Gastroesophageal sphincter (tissue), 3 donors: ENCODE data around the gene TRIM8.

Experiments used
- CTCF ChIP-seq, 4 experiments: fragments of 200-600 bp in 2 of 4; fragments of 450-650 bp in 2 of 4; sonication (generic) in 1 of 4; IDR thresholded peaks; one replicate each; pipeline ENCODE4 v1.5.1; 2017 to 2019; ENCODE audit warnings: antibody characterized with exemption in 4 of 4, mild to moderate bottlenecking in 2 of 4, moderate library complexity in 2 of 4
- POLR2A ChIP-seq, 2 donors: fragments of 450-650 bp; IDR thresholded peaks; one replicate each; pipeline ENCODE4 v1.6.1; 2017; ENCODE audit warnings: antibody characterized with exemption in 2 of 2, mild to moderate bottlenecking in 2 of 2, moderate library complexity in 1 of 2

GRCh38 chr10:102650655-102651454, 6.6 kb downstream of the TRIM8 start:
- no peak for TF ChIP-seq CTCF (IDR thresholded peaks at IDR 0.05)
- TF ChIP-seq POLR2A (IDR thresholded peaks at IDR 0.05) = no peak
